H9 (cell line): Measurements from ENCODE around the gene SDHB. TPM values are rescaled to one million over a fixed set of nuclear protein-coding genes. Genes with fewer than 3 reads are reported as not detected.
A peak's percentile ranks its signal among the peaks of the same experiment; 100 is the strongest.

Experiments
- DNase-seq: peaks from one replicate; pipeline ENCODE4 v3.0.0-alpha.2; 2017
- H2AFZ ChIP-seq: one replicate; pipeline ENCODE4 v1.6.1; 2013; ENCODE audit warnings: mild to moderate bottlenecking, low read length, control low read depth, moderate library complexity
- H2AK5ac ChIP-seq: 2 replicates; pipeline ENCODE4 v1.6.1; 2013; ENCODE audit warnings: low read length, control low read depth, mixed read lengths; ENCODE audit not compliant: insufficient read length
- H2BK120ac ChIP-seq: one replicate; pipeline ENCODE4 v1.6.1; 2013; ENCODE audit warnings: low read depth, mild to moderate bottlenecking, low read length, control low read depth, inconsistent platforms; ENCODE audit not compliant: poor library complexity, severe bottlenecking
- H2BK12ac ChIP-seq: 2 replicates; pipeline ENCODE4 v1.6.1; 2013; ENCODE audit warnings: low read length, control low read depth, mixed read lengths, low read depth; ENCODE audit not compliant: insufficient read length
- H2BK15ac ChIP-seq: 2 replicates; pipeline ENCODE4 v1.6.1; 2013; ENCODE audit warnings: low read depth, low read length, control low read depth
- H2BK20ac ChIP-seq: one replicate; pipeline ENCODE4 v1.6.1; 2013; ENCODE audit warnings: low read depth, mild to moderate bottlenecking, low read length, control low read depth, inconsistent platforms; ENCODE audit not compliant: poor library complexity, severe bottlenecking
- H2BK5ac ChIP-seq: 2 replicates; pipeline ENCODE4 v1.6.1; 2013; ENCODE audit warnings: low read length, control low read depth, mixed read lengths; ENCODE audit not compliant: insufficient read length
- H3K14ac ChIP-seq: 2 replicates; pipeline ENCODE4 v1.6.1; 2013; ENCODE audit warnings: low read length, control low read depth; ENCODE audit not compliant: insufficient read depth
- H3K18ac ChIP-seq: 2 replicates; pipeline ENCODE4 v1.6.1; 2013; ENCODE audit warnings: low read depth, mild to moderate bottlenecking, mixed read lengths, low read length, control low read depth; ENCODE audit not compliant: insufficient read length
- H3K23ac ChIP-seq: 2 replicates; pipeline ENCODE4 v1.6.1; 2013; ENCODE audit warnings: low read length, control low read depth, mixed read lengths, low read depth; ENCODE audit not compliant: insufficient read length
- H3K23me2 ChIP-seq: 2 replicates; pipeline ENCODE4 v1.6.1; 2013; ENCODE audit warnings: low read depth, mild to moderate bottlenecking, mixed read lengths, low read length, control low read depth; ENCODE audit not compliant: insufficient read length, poor library complexity, severe bottlenecking
- H3K27ac ChIP-seq: 2 replicates; pipeline ENCODE4 v1.5.1; 2013; ENCODE audit warnings: low read length, control low read depth, mixed read lengths, low read depth; ENCODE audit not compliant: insufficient read length
- H3K27me3 ChIP-seq: 2 replicates; pipeline ENCODE4 v1.6.1; 2013; ENCODE audit warnings: low read length, control low read depth, inconsistent platforms; ENCODE audit not compliant: insufficient read depth
- H3K4ac ChIP-seq: 2 replicates; pipeline ENCODE4 v1.6.1; 2013; ENCODE audit warnings: low read depth, mild to moderate bottlenecking, control low read depth, inconsistent platforms, low read length, moderate library complexity
- H3K4me1 ChIP-seq: 2 replicates; pipeline ENCODE4 v1.6.1; 2013; ENCODE audit warnings: low read length, control low read depth, inconsistent platforms; ENCODE audit not compliant: insufficient read depth
- H3K4me2 ChIP-seq: 2 replicates; pipeline ENCODE4 v1.6.1; 2013; ENCODE audit warnings: low read length, control low read depth, mixed read lengths; ENCODE audit not compliant: insufficient read length, insufficient read depth
- H3K56ac ChIP-seq: 2 replicates; pipeline ENCODE4 v1.6.1; 2013; ENCODE audit warnings: low read depth, mild to moderate bottlenecking, mixed read lengths, low read length, control low read depth; ENCODE audit not compliant: insufficient read length
- H3K79me1 ChIP-seq: 2 replicates; pipeline ENCODE4 v1.6.1; 2013; ENCODE audit warnings: low read depth, mild to moderate bottlenecking, moderate library complexity, low read length, control low read depth, inconsistent platforms; ENCODE audit not compliant: insufficient read depth, poor library complexity, severe bottlenecking
- H3K79me2 ChIP-seq: 2 replicates; pipeline ENCODE4 v1.6.1; 2013; ENCODE audit warnings: low read length, control low read depth, inconsistent platforms; ENCODE audit not compliant: insufficient read depth
- H3K9ac ChIP-seq: 2 replicates; pipeline ENCODE4 v1.6.1; 2013; ENCODE audit warnings: low read length, control low read depth, mixed read lengths; ENCODE audit not compliant: insufficient read length; ENCODE audit errors: extremely low read depth
- H3K9me3 ChIP-seq: one replicate; pipeline ENCODE4 v1.6.1; 2013; ENCODE audit warnings: low read depth, low read length, inconsistent platforms; ENCODE audit not compliant: control insufficient read depth
- H3T11ph ChIP-seq: one replicate; pipeline ENCODE4 v1.6.1; 2013; ENCODE audit warnings: mild to moderate bottlenecking, low read length, control low read depth, inconsistent platforms
- H4K20me1 ChIP-seq: one replicate; pipeline ENCODE4 v1.6.1; 2013; ENCODE audit not compliant: control insufficient read depth, insufficient read length, insufficient read depth
- H4K5ac ChIP-seq: 2 replicates; pipeline ENCODE4 v1.6.1; 2013; ENCODE audit warnings: low read depth, mild to moderate bottlenecking, mixed read lengths, low read length, control low read depth; ENCODE audit not compliant: insufficient read length
- H4K8ac ChIP-seq: replicated peaks from 2 replicates; pipeline ENCODE4 v1.6.1; 2013; ENCODE audit warnings: low read length, control low read depth, mixed read lengths, low read depth; ENCODE audit not compliant: insufficient read length
- H4K91ac ChIP-seq: 2 replicates; pipeline ENCODE4 v1.6.1; 2013; ENCODE audit warnings: low read depth, mild to moderate bottlenecking, moderate library complexity, mixed read lengths, low read length, control low read depth; ENCODE audit not compliant: insufficient read length
- H3K27ac Mint-ChIP-seq, 3 experiments: 2 replicates in 2 of 3; 3 replicates in 1 of 3; pipeline ENCODE4 v1.8.0; 2020 to 2021; ENCODE audit warnings: mixed read lengths in 3 of 3, mild to moderate bottlenecking in 1 of 3, moderate library complexity in 1 of 3
- H3K27me3 Mint-ChIP-seq: 2 replicates; pipeline ENCODE4 v1.8.0; 2021; ENCODE audit warnings: low read depth, mild to moderate bottlenecking, moderate library complexity, mixed read lengths
- H3K36me3 Mint-ChIP-seq, 3 experiments: 2 replicates in 2 of 3; 3 replicates in 1 of 3; pipeline ENCODE4 v1.8.0; 2020 to 2021; ENCODE audit warnings: low read depth in 3 of 3, mixed read lengths in 3 of 3; ENCODE audit not compliant: insufficient read depth in 1 of 3
- H3K4me1 Mint-ChIP-seq, 2 experiments: 2 replicates each; pipeline ENCODE4 v1.8.0; 2020; ENCODE audit warnings: mixed read lengths in 2 of 2
- H3K4me3 Mint-ChIP-seq, 2 experiments: 2 replicates in 1 of 2; 3 replicates in 1 of 2; pipeline ENCODE4 v1.8.0; 2020 to 2021; ENCODE audit warnings: mild to moderate bottlenecking in 2 of 2, mixed read lengths in 2 of 2, moderate library complexity in 1 of 2
- H3K9me3 Mint-ChIP-seq, 2 experiments: 2 replicates in 1 of 2; 3 replicates in 1 of 2; pipeline ENCODE4 v1.8.0; 2020; ENCODE audit warnings: mild to moderate bottlenecking in 2 of 2, mixed read lengths in 2 of 2, moderate library complexity in 1 of 2
- WGBS: extraction: QIAGEN DNeasy Blood & Tissue Kit; methylation state at CpG from one replicate; pipeline ENCODE4 v1.1.7; 2013; ENCODE audit warnings: missing lambda C conversion rate, low lambda C conversion rate, mixed read lengths; ENCODE audit not compliant: insufficient read length; ENCODE audit errors: extremely low coverage; 5-methylcytosine and 5-hydroxymethylcytosine counted together
- total RNA-seq: library from RNA; stranded (reverse); gene quantifications from 2 replicates; pipeline ENCODE4 v1.2.1, GENCODE V29; 2021
- TF ChIP-seq, protein P1 (sequence below): fragments of 200-600 bp; sonication (generic); conservative IDR thresholded peaks from 3 replicates; pipeline ENCODE4 v1.8.0; 2021; ENCODE audit warnings: antibody characterized with exemption, mild to moderate bottlenecking

Gene SDHB
- total RNA-seq, 1 experiment from 2014 or later: 77.5 TPM

DNA sequence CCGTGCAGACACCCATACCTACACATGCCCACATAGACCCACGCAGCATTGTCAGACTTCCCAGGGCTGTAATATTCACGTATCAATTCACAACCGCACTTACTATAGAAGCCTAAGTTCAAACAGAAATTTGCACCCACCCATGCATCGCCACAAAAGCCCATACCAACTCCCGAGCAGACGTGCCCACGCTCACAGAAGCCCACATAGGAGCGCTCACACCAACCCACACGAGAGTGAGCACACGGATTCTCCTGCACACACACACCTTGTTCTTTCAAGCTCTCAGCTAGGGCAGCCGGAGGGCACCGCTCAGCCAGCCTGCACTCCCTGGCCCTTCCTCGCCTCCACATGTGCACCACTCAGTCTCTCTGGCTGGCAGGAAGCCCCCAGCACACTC is 78.0 kb downstream of the SDHB start:
- H4K8ac ChIP-seq: no peak overlapping the region
- no peaks in the 10 kb centered on the region for H3K27me3 ChIP-seq
- no peaks in the 10 kb centered on the region for H3K9me3 ChIP-seq
- Mint-ChIP-seq H3K36me3 (peaks cover 8 to 44% (median 42%) of the 10 kb centered on the region in 3 experiments), H3K4me3 (peak overlapping the region in 1 of 2 experiments; percentile 2; a peak in 1 of 5 replicates), H3K9me3 (no peaks in the 10 kb centered on the region), H3K27ac (peak overlapping the region; percentile 79 to 87 (median 81); a peak in 6 of 7 replicates), H3K4me1 (peaks cover 18 to 40% of the 10 kb centered on the region in 2 experiments), H3K27me3 (no peaks in the 10 kb centered on the region; the same call in 1 of the 2 replicates)
- no peak overlapping the region for H2BK120ac ChIP-seq
- H2BK5ac ChIP-seq: no peak overlapping the region
- no peak overlapping the region for H3K4me2 ChIP-seq
- no peak overlapping the region for H3K14ac ChIP-seq
- no peak overlapping the region for H3K23ac ChIP-seq
- H2BK12ac ChIP-seq: no peak overlapping the region
- no peaks in the 10 kb centered on the region; the same call in 1 of the 2 replicates for H3K4me1 ChIP-seq
- TF ChIP-seq, protein P1, sequence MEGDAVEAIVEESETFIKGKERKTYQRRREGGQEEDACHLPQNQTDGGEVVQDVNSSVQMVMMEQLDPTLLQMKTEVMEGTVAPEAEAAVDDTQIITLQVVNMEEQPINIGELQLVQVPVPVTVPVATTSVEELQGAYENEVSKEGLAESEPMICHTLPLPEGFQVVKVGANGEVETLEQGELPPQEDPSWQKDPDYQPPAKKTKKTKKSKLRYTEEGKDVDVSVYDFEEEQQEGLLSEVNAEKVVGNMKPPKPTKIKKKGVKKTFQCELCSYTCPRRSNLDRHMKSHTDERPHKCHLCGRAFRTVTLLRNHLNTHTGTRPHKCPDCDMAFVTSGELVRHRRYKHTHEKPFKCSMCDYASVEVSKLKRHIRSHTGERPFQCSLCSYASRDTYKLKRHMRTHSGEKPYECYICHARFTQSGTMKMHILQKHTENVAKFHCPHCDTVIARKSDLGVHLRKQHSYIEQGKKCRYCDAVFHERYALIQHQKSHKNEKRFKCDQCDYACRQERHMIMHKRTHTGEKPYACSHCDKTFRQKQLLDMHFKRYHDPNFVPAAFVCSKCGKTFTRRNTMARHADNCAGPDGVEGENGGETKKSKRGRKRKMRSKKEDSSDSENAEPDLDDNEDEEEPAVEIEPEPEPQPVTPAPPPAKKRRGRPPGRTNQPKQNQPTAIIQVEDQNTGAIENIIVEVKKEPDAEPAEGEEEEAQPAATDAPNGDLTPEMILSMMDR: no peak
- H2BK15ac ChIP-seq: no peak overlapping the region
- no peak overlapping the region for H2AK5ac ChIP-seq
- no peaks in the 10 kb centered on the region for H4K20me1 ChIP-seq
- no peak overlapping the region for H3K18ac ChIP-seq
- no peak overlapping the region for H3K27ac ChIP-seq
- WGBS: no CpG with 5 or more reads among the region's 14 CpGs
- H4K5ac ChIP-seq: no peak overlapping the region
- H3K4ac ChIP-seq: no peak overlapping the region
- H3K79me2 ChIP-seq: no peaks in the 10 kb centered on the region; the same call in 1 of the 2 replicates
- no peak overlapping the region for H3K56ac ChIP-seq
- H3K23me2 ChIP-seq: peaks cover 11% of the 10 kb centered on the region
- no peak for DNase-seq
- no peak overlapping the region for H3K9ac ChIP-seq
- no peak overlapping the region for H2BK20ac ChIP-seq
- H2AFZ ChIP-seq: no peak overlapping the region
- H3K79me1 ChIP-seq: no peaks in the 10 kb centered on the region
- H4K91ac ChIP-seq: no peak overlapping the region
- no peak overlapping the region for H3T11ph ChIP-seq
